ENCODE results near the gene SNAP47.

GRCh38 chr1:227779021-227779441 is 43.8 kb downstream of the SNAP47 start:
- no peak for TF ChIP-seq POLR2A (IDR thresholded peaks at IDR 0.05)
- TF ChIP-seq, protein P1, sequence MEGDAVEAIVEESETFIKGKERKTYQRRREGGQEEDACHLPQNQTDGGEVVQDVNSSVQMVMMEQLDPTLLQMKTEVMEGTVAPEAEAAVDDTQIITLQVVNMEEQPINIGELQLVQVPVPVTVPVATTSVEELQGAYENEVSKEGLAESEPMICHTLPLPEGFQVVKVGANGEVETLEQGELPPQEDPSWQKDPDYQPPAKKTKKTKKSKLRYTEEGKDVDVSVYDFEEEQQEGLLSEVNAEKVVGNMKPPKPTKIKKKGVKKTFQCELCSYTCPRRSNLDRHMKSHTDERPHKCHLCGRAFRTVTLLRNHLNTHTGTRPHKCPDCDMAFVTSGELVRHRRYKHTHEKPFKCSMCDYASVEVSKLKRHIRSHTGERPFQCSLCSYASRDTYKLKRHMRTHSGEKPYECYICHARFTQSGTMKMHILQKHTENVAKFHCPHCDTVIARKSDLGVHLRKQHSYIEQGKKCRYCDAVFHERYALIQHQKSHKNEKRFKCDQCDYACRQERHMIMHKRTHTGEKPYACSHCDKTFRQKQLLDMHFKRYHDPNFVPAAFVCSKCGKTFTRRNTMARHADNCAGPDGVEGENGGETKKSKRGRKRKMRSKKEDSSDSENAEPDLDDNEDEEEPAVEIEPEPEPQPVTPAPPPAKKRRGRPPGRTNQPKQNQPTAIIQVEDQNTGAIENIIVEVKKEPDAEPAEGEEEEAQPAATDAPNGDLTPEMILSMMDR (IDR thresholded peaks at IDR 0.05), result no peak

Measured in esophagus squamous epithelium (tissue), 4 donors.